ENCODE data around the gene TMEM30A.

The TMEM30A gene

GRCh38 chr6:75206576-75207342, 77.8 kb downstream of the TMEM30A start:
- H3K9me3 ChIP-seq (ENCODE audit: insufficient read depth, low read length): no peaks in the 10 kb centered on the region
- H3K36me3 ChIP-seq (ENCODE audit: insufficient read depth, insufficient read length, low read length): no peaks in the 10 kb centered on the region
- H3K4me3 ChIP-seq (ENCODE audit: insufficient read length, low read depth): peak overlapping the region; percentile 57
- H3K9ac ChIP-seq (ENCODE audit: insufficient read length, low read depth): peak overlapping the region; percentile 59
- H3K4me1 ChIP-seq (ENCODE audit: insufficient read depth, insufficient read length): no peaks in the 10 kb centered on the region
- DNase-seq (ENCODE audit: low read depth, low spot score): no peak
- peaks cover 81% of the 10 kb centered on the region for H3K27me3 ChIP-seq (ENCODE audit: insufficient read depth, insufficient read length)
- no peak for TF ChIP-seq SUZ12 (IDR thresholded peaks at IDR 0.05; ENCODE audit: extremely low read depth, insufficient read depth, insufficient read length)
- no peak for TF ChIP-seq YY1 (IDR thresholded peaks at IDR 0.05; ENCODE audit: insufficient read depth, insufficient read length)
- TF ChIP-seq ZNF274 (IDR thresholded peaks at IDR 0.05; ENCODE audit: low read depth, low read length): no peak

- Histone ChIP-seq H3K36me3 (ENCODE audit: insufficient read depth, insufficient read length, low read length) (no peaks in the 10 kb centered on the region), H3K27me3 (ENCODE audit: insufficient read depth, insufficient read length) (peaks cover 89% of the 10 kb centered on the region), H3K4me3 (ENCODE audit: insufficient read length, low read depth) (peak within 1 kb of the TSS; percentile 57), H3K4me1 (ENCODE audit: insufficient read depth, insufficient read length) (no peaks in the 10 kb centered on the region), H3K9me3 (ENCODE audit: insufficient read depth, low read length) (no peaks in the 10 kb centered on the region), H3K9ac (ENCODE audit: insufficient read length, low read depth) (peak within 1 kb of the TSS; percentile 61)
- DNase-seq (ENCODE audit: low read depth, low spot score): no peak
- TF ChIP-seq YY1 (IDR thresholded peaks at IDR 0.05; ENCODE audit: insufficient read depth, insufficient read length): no peak
- no peak for TF ChIP-seq ZNF274 (IDR thresholded peaks at IDR 0.05; ENCODE audit: low read depth, low read length)
- no peak for TF ChIP-seq SUZ12 (IDR thresholded peaks at IDR 0.05; ENCODE audit: extremely low read depth, insufficient read depth, insufficient read length)
Measured at GRCh38 chr6:75205776-75206575, 78.6 kb downstream of the TMEM30A start, which contains the start of gene COL12A1. Gene COL12A1 (minus strand): TSS chr6:75206053. CDS start chr6:75202792, 3,261 bp downstream.

- Histone ChIP-seq H3K36me3 (ENCODE audit: insufficient read depth, insufficient read length, low read length) (no peaks in the 10 kb centered on the region), H3K4me1 (ENCODE audit: insufficient read depth, insufficient read length) (no peaks in the 10 kb centered on the region), H3K9me3 (ENCODE audit: insufficient read depth, low read length) (no peaks in the 10 kb centered on the region), H3K9ac (ENCODE audit: insufficient read length, low read depth) (peak overlapping the region; percentile 61), H3K4me3 (ENCODE audit: insufficient read length, low read depth) (peak overlapping the region; percentile 57), H3K27me3 (ENCODE audit: insufficient read depth, insufficient read length) (peaks cover 90% of the 10 kb centered on the region)
- DNase-seq (ENCODE audit: low read depth, low spot score): no peak
- no peak for TF ChIP-seq SUZ12 (IDR thresholded peaks at IDR 0.05; ENCODE audit: extremely low read depth, insufficient read depth, insufficient read length)
- no peak for TF ChIP-seq YY1 (IDR thresholded peaks at IDR 0.05; ENCODE audit: insufficient read depth, insufficient read length)
- no peak for TF ChIP-seq ZNF274 (IDR thresholded peaks at IDR 0.05; ENCODE audit: low read depth, low read length)
Measured at GRCh38 chr6:75204959-75205775, 79.4 kb downstream of the TMEM30A start.

- Histone ChIP-seq H3K27me3 (ENCODE audit: insufficient read depth, insufficient read length) (peaks cover 83% of the 10 kb centered on the region), H3K4me3 (ENCODE audit: insufficient read length, low read depth) (peak overlapping the region; percentile 57), H3K9ac (ENCODE audit: insufficient read length, low read depth) (peak overlapping the region; percentile 61), H3K4me1 (ENCODE audit: insufficient read depth, insufficient read length) (no peaks in the 10 kb centered on the region), H3K36me3 (ENCODE audit: insufficient read depth, insufficient read length, low read length) (no peaks in the 10 kb centered on the region), H3K9me3 (ENCODE audit: insufficient read depth, low read length) (no peaks in the 10 kb centered on the region)
- TF ChIP-seq ZNF274 (IDR thresholded peaks at IDR 0.05; ENCODE audit: low read depth, low read length) (no peak), YY1 (IDR thresholded peaks at IDR 0.05; ENCODE audit: insufficient read depth, insufficient read length) (no peak), SUZ12 (IDR thresholded peaks at IDR 0.05; ENCODE audit: extremely low read depth, insufficient read depth, insufficient read length) (no peak)
- DNase-seq (ENCODE audit: low read depth, low spot score): no peak
Measured at GRCh38 chr6:75204217-75204958, 80.2 kb downstream of the TMEM30A start.

- TF ChIP-seq ZNF274 (IDR thresholded peaks at IDR 0.05; ENCODE audit: low read depth, low read length) (no peak), SUZ12 (IDR thresholded peaks at IDR 0.05; ENCODE audit: extremely low read depth, insufficient read depth, insufficient read length) (no peak), YY1 (IDR thresholded peaks at IDR 0.05; ENCODE audit: insufficient read depth, insufficient read length) (no peak)
- no peak for DNase-seq (ENCODE audit: low read depth, low spot score)
- no peak overlapping the region for H3K4me3 ChIP-seq (ENCODE audit: insufficient read length, low read depth)
- no peak overlapping the region for H3K9ac ChIP-seq (ENCODE audit: insufficient read length, low read depth)
- H3K9me3 ChIP-seq (ENCODE audit: insufficient read depth, low read length): no peaks in the 10 kb centered on the region
- H3K36me3 ChIP-seq (ENCODE audit: insufficient read depth, insufficient read length, low read length): no peaks in the 10 kb centered on the region
- peaks cover 78% of the 10 kb centered on the region for H3K27me3 ChIP-seq (ENCODE audit: insufficient read depth, insufficient read length)
- H3K4me1 ChIP-seq (ENCODE audit: insufficient read depth, insufficient read length): no peaks in the 10 kb centered on the region
Measured at GRCh38 chr6:75203721-75204120, 80.9 kb downstream of the TMEM30A start.
